ENCODE measurements around the gene PPIL4. TPM values are rescaled to one million over a fixed set of nuclear protein-coding genes. Genes with fewer than 3 reads are reported as not detected.

PPIL4 gene
- total RNA-seq, 1 donor from 2014 or later = 26.8 TPM

GRCh38 chr6:149559389-149559788, 13.5 kb upstream of the PPIL4 start:
- Mint-ChIP-seq H3K36me3 (ENCODE audit: unreplicated experiment) (no peaks in the 10 kb centered on the region), H3K4me3 (ENCODE audit: unreplicated experiment) (no peak overlapping the region), H3K27me3 (ENCODE audit: unreplicated experiment) (peaks cover 8% of the 10 kb centered on the region), H3K27ac (ENCODE audit: unreplicated experiment) (no peak overlapping the region), H3K9me3 (ENCODE audit: unreplicated experiment) (no peaks in the 10 kb centered on the region), H3K4me1 (ENCODE audit: low read depth, unreplicated experiment) (no peaks in the 10 kb centered on the region)
- TF ChIP-seq CTCF (IDR thresholded peaks at IDR 0.05; ENCODE audit: partially characterized antibody, unreplicated experiment) = no peak
- DNase-seq = no peak

- H3K4me3 Mint-ChIP-seq (ENCODE audit: unreplicated experiment) = no peak overlapping the region
- H3K27ac Mint-ChIP-seq (ENCODE audit: unreplicated experiment) = no peak overlapping the region
- peaks cover 8% of the 10 kb centered on the region for H3K27me3 Mint-ChIP-seq (ENCODE audit: unreplicated experiment)
- H3K36me3 Mint-ChIP-seq (ENCODE audit: unreplicated experiment) = no peaks in the 10 kb centered on the region
- TF ChIP-seq CTCF (IDR thresholded peaks at IDR 0.05; ENCODE audit: partially characterized antibody, unreplicated experiment) = no peak
- no peak for DNase-seq
- no peaks in the 10 kb centered on the region for H3K4me1 Mint-ChIP-seq (ENCODE audit: low read depth, unreplicated experiment)
- H3K9me3 Mint-ChIP-seq (ENCODE audit: unreplicated experiment) = no peaks in the 10 kb centered on the region
These were observed 12.2 kb upstream of the PPIL4 start for GRCh38 chr6:149558029-149558428.

GRCh38 chr6:149551920-149552319, 6.1 kb upstream of the PPIL4 start:
- no peak for TF ChIP-seq CTCF (IDR thresholded peaks at IDR 0.05; ENCODE audit: partially characterized antibody, unreplicated experiment)
- H3K27ac Mint-ChIP-seq (ENCODE audit: unreplicated experiment) = no peak overlapping the region
- H3K9me3 Mint-ChIP-seq (ENCODE audit: unreplicated experiment) = peaks cover 3% of the 10 kb centered on the region
- H3K4me3 Mint-ChIP-seq (ENCODE audit: unreplicated experiment) = no peak overlapping the region
- no peak for DNase-seq
- H3K27me3 Mint-ChIP-seq (ENCODE audit: unreplicated experiment) = peaks cover 3% of the 10 kb centered on the region
- peaks cover 4% of the 10 kb centered on the region for H3K4me1 Mint-ChIP-seq (ENCODE audit: low read depth, unreplicated experiment)
- no peaks in the 10 kb centered on the region for H3K36me3 Mint-ChIP-seq (ENCODE audit: unreplicated experiment)

GRCh38 chr6:149545258-149545753, 537 bp downstream of the PPIL4 start:
- peaks cover 13% of the 10 kb centered on the region for H3K4me1 Mint-ChIP-seq (ENCODE audit: low read depth, unreplicated experiment)
- H3K4me3 Mint-ChIP-seq (ENCODE audit: unreplicated experiment) = peak overlapping the region; percentile 99
- no peak for DNase-seq
- peaks cover 7% of the 10 kb centered on the region for H3K9me3 Mint-ChIP-seq (ENCODE audit: unreplicated experiment)
- peaks cover 3% of the 10 kb centered on the region for H3K27me3 Mint-ChIP-seq (ENCODE audit: unreplicated experiment)
- H3K27ac Mint-ChIP-seq (ENCODE audit: unreplicated experiment) = peak overlapping the region; percentile 85
- no peak for TF ChIP-seq CTCF (IDR thresholded peaks at IDR 0.05; ENCODE audit: partially characterized antibody, unreplicated experiment)
- no peaks in the 10 kb centered on the region for H3K36me3 Mint-ChIP-seq (ENCODE audit: unreplicated experiment)

GRCh38 chr6:149544646-149545257, 1.1 kb downstream of the PPIL4 start:
- H3K4me3 Mint-ChIP-seq (ENCODE audit: unreplicated experiment) = peak overlapping the region; percentile 99
- H3K9me3 Mint-ChIP-seq (ENCODE audit: unreplicated experiment) = peaks cover 7% of the 10 kb centered on the region
- no peaks in the 10 kb centered on the region for H3K36me3 Mint-ChIP-seq (ENCODE audit: unreplicated experiment)
- no peak for TF ChIP-seq CTCF (IDR thresholded peaks at IDR 0.05; ENCODE audit: partially characterized antibody, unreplicated experiment)
- peaks cover 3% of the 10 kb centered on the region for H3K27me3 Mint-ChIP-seq (ENCODE audit: unreplicated experiment)
- H3K27ac Mint-ChIP-seq (ENCODE audit: unreplicated experiment) = peak overlapping the region; percentile 85
- no peak for DNase-seq
- peaks cover 13% of the 10 kb centered on the region for H3K4me1 Mint-ChIP-seq (ENCODE audit: low read depth, unreplicated experiment)
